KBM-7 (cell line): Measurements from ENCODE around the gene FARP1.

ENCODE experiments used
- DNase-seq: peaks from one replicate; pipeline ENCODE4 v3.0.0-alpha.2; 2015
- in situ Hi-C: fragments of 300-500 bp; cut with MboI; formaldehyde crosslinking; loops from 2 replicates; pipeline ENCODE4 v1.14.3; 2020; ENCODE audit warnings: low sequenced_read_pairs, low pct_unique_long_range_greater_than_20kb, mixed read lengths

The FARP1 gene

DNA sequence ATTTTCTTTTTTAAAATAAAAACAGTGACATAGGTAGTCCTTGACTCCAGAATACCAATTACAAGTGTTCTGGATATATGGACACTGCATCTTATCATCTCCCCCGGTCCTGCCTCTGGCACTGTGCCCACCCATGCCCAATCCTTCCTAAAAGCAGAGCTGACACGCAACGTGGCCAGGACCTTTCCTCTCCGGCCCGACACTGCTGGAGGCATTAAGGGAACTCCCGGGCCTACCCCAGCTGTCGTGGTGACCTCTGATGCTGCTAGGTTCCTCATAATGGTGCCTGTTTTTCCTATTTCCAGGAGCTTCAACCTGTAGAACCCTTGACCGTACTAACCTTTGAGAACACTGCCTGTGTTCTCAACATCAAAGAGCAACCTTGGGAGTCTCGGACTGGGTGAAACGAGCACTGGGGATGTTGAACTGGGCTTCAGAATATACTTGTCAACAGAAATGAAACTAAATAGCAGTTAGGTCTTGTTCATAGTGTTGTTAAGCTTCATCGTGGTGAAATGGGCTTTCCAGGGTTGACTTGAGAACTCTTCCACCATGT is 48.1 kb downstream of the FARP1 start:
- no peak for DNase-seq
- in situ Hi-C loops, result no loop called here

DNA sequence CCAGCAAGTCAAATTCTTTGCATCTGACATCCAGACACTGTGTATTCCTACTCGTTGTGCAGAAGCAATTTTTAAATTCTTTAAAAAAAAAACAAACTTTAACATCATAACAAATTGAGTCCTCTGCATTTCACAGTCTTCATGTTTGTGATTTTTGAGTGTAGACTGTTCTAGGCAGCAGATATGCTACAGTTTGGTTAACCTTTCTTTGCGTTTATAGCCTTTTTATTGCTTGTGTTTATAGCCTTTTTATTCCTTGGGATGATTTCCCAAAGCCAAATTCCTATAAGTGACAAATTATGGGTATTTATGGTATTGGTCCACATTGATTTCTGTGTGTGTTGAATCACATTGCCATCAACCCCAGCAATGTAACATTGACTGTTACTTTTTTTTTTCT is 49.1 kb downstream of the FARP1 start:
- DNase-seq, result no peak
- in situ Hi-C loops, result no loop called here

DNA sequence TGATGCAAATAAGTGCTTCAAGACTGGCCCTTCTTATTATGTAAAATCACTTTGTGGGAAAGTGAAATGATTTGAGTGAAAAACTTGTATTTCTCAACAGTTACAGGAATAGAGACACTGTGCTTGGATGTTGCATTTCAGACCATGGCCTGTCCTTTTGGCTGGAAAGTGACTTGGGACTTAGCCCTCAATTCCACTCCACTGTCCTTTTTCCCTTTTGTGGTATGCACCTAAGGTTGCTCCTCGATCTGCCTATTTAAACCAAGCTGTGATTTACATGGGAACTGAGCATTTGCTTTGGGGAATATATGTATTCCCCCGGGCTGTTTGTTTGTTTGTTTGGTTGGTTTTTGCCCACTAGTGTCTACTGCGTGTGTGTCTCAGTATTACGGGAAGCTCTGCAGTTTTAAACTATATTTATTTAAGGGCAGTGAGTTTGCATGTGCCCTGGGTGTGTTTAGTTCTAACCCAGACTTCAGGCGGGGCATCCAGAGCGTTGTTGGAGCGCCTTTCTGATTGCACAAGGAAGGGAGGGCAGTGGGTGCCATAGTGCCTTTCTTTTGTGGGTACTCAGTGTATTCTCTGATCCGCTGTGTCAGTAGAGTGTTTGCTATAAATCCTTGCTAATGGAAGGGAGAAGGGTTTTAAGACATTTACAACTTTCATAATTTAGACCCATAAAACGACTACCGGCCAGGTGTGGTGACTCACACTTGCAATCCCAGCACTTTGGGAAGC is 52.3 kb downstream of the FARP1 start:
- no peak for DNase-seq
- in situ Hi-C loops, result no loop called here

DNA sequence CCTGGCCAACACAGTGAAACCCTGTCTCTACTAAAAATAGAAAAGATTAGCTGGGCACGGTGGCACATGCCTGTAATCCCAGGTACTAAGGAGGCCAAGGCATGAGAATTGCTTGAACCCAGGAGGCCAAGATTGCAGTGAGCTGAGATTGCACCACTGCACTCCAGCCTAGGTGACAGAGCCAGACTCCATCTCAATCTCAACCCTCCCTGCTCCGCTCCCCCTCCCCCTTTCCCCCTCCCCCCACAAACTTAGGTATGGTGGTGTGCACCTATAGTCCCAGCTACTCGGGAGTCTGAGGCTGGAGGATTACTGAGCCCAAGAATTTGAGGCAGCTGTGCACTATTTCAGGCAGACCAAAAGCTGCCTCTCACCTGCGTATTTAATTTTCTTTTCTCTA is 55.8 kb downstream of the FARP1 start:
- in situ Hi-C loops, result no loop called here
- DNase-seq, result no peak

DNA sequence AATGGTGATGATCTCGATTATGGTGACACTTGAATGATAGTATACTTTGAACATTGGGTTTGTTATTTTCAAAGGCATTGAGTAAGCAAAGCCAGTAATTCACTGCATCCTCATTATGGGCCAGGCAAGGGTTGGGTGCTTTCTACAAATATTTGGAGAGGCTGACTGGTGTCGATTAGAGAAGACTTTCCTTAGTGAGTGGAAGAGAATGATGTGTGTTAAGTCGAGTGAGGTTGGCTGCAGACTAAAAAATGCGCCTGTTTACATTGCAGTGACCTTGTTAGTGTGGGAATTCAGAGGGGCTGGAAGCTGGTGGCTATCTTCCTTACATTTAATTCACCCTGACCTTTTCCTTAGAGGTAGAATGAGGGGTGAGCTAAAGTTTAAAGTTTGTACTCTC is 56.6 kb downstream of the FARP1 start:
- no peak for DNase-seq

DNA sequence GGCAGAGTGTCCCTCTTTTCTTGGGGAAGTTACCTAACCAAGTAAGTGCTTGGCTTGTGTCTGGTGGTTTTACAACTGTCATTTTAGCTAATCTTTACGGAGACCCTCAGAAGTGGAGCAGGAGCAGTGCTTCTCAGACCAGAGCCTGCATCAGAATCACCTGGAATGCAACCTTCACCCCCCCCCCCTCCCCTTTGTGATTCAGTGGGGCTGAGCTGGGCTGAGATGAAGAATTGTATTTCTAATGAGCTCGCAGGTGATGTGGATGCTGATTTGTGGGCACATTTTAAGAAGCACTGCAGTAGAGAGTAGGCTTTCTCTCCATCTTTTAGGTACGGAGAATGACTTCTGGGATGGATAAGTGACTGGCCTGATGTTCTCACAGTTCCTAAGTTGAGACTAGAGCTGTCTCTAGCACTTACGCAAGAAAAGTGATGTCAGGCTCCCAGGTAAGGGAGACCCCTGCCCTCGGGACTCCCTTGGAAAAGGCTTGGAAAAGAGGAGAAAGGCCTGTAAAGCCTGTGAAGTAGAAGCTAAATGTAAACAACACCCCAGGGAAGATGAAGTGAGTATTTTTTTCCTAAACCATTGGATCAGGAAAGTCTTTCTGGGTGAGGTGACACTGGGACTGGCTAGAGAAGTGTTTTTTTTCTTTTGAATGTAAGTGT is 57.5 kb downstream of the FARP1 start:
- in situ Hi-C loops, result no loop called here
- DNase-seq, result no peak

More for the DNA sequence above, 56.6 kb downstream of the FARP1 start:
- in situ Hi-C loops, result no loop called here

DNA sequence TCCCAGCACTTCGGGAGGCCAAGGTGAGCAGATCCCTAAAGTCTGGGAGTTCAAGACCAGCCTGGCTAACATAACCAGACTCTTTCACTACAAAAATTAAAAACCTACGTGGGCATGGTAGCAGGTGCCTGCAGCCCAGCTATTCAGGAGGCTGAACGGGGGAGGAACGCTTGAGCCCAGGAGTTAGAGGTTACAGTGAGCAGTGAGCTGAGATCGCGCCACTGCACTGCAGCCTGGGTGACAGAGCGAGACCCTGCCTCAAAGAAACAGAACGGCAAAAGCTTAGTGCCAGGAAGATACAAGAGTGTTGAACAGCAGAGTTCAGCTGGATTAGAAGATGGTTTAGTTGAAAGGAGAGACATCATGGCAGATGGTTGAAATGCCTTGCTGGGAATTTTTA is 58.3 kb downstream of the FARP1 start:
- in situ Hi-C loops, result no loop called here
- DNase-seq, result no peak

DNA sequence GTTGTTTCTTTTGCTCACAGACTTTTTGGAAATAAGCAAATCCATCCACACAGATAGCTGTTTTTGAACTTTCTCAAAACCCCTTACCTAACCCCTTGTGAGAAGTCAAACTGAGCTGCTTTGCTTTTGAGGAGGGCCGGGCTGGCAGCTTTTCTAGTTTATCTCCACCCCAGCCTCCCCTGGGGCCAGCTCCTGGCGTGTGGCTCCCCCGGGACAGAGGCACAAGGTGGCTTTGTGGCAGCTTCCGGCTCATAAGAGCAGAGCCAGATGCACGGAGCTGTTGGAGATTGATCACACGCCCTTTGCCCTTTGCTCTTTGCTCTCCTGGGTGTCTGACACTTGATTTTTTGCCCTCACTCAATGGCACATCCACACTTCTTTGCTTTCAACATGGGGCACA is 59.1 kb downstream of the FARP1 start:
- in situ Hi-C loops, result no loop called here

DNA sequence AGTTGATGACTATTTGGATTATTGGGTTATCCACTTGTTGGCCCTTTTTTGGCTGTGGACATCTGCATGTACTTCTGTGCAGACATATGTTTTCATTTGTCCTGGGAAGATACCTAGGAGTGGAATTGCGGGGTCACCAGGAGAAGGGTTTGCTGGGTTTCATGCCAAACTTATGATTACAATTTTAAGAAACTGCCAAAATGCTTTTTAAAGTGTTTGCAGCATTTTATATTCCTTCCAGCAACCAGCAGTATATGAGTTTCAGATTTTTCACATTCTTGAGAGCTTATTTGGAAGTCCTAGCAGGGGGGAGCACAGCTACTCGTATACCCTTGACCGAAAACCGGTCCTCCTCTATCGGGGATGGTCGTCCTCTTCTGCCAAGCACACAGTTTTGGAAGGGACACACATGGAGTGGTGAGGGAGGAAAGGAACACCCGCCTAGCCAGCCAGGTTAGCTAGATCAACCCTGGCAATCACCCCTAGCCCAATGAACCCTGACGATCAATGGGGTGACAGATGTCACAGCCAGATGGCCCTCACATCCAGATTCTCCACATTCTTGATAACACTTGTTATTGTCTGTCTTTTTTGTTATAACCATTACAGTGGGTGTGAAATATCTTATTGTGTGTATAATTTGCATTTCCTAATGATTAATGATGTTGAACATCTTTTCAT is 60.9 kb downstream of the FARP1 start:
- in situ Hi-C loops, result no loop called here
- no peak for DNase-seq

More for the DNA sequence above, 59.1 kb downstream of the FARP1 start:
- no peak for DNase-seq

DNA sequence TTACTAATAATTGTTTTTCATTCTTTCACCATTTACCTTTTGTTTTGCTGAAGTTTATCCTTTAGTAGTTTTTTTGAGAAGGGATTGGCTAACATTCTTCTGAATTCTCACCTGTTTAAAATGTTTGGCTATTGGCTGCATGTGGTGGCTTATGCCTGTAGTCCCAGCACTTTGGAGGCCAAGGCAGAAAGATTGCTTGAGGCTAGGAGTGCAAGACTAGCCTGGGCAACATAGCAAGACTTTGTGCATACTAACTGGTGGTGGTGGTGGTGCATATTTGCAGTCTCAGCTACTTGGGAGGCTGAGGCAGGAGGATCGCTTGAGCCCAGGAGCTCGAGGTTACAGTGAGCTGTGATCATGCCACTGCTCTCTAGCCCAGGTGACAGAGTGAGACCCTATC is 61.7 kb downstream of the FARP1 start:
- in situ Hi-C loops, result no loop called here
- no peak for DNase-seq

DNA sequence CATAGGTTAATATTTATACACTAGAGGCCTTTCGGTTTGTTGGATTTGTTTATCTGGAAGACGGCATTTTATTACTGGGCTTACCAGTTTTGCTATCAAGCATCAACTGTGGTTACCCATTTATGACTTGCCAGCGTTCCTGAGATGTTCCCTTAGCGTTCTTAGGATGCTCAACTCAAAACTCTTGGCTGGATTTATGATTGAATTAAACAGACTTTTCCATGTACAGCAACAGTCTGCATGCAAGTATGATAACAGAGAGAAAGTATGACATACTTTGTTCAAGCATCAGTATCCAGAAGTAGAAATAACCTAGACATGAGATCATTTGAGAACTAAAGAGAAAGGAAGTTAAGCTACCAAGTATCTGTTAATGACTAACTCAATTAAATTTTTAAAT is 64.1 kb downstream of the FARP1 start:
- in situ Hi-C loops, result no loop called here
- DNase-seq, result no peak

DNA sequence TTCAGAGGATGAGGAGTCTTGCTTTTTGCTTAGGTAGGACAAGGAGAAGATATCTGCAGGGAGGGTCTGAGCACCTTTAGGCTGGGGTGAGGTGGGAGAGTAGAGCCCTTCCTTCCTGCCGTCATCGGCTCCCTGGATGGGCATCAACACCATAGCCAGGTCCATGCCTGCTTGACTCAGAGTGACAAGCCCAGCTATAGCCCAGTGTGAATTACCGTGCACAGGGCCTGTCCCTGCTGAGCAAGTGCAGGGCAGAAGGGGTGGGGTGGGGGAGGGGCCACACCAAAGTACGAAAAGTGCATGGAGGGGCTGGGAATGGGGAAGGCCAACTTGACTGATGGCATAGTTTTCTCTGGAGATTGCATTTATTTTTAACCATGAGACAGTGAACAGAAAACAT is 64.5 kb downstream of the FARP1 start:
- in situ Hi-C loops, result no loop called here
- no peak for DNase-seq

DNA sequence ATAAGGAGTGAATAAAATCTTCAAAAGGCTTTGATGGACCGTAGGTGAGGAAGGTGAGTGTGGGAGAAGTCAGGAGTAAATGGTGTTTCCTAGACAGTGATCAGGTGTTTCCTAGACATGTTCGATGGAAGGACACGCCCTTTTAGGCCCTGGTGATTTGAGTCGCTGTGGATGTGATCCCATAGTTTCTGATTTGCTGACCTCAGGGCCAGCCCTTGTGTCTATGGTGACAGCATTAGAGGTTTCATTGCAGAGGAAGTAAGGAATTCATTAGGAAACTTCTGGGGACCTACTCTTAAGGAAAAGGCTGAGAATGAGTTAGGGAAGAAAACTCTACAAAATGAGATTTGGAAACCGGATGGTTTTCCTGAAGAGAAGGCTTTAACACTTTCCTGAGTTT is 65.7 kb downstream of the FARP1 start:
- in situ Hi-C loops, result no loop called here
- no peak for DNase-seq

DNA sequence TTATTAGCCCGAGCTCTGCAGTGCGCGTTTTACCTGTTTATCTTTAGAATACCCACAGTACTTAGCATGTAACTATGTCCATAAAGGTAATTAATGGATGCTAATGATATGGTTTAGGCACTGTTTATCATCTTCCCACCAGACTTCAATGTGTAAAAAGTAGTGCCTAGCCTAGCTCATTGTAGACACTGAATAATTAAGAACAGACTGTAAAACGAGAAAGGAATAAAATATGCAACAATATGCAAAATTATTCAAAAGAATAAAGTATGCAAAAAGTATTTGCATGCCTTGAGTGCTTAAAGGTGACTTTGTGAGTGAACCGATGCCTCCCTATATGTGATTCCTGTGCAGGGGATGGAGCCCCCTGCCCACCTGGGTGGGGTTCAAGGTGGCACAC is 69.9 kb downstream of the FARP1 start:
- in situ Hi-C loops, result no loop called here
- no peak for DNase-seq

DNA sequence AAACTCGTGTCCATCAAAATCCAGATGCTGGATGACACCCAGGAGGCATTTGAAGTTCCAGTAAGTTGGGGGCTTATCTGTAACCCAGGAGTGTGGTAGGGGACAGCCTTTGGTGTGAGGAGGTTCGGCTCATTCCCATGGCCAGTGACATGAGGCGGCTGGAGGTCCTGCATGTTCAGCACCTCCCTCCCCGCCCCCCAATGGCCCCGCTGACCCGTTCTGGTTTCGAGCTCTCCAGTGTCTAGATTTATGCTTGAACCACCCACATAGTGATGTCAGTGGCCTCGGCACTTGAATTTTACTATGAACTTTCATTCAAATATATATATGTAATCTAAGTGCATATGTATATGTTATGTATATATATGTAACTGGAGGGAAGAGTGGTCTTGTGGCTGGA is 70.5 kb downstream of the FARP1 start:
- in situ Hi-C loops, result no loop called here
- DNase-seq, result no peak

DNA sequence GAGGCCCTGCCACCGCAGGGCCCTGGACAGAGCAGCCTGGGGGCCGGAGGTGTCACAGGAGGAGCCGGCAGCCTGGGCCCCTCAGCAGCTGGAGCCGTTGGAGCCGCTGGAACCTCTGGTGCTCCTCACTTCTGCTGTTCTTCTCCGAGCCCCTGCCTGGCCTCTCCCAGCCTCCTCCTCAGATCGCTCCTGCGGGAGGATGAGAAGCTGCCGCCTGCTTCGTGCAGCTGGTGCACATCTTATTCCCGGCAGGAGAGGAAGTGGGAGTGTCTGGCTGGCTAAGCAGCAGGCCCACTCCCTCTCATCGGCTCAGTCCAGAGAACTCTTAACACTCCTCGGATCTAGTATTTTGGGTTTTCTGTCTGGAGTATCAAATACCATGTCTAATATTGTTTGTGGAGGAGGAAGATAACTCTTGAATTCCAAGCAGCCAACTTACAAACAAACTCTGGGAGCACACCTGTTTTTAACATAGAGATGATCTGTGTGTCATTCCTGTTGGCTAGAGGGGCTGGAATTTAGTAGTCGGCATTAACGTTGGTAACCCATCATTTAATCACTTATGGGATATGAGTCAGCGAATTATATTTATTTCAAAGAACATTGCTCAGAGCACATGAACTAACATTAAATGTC is 71.2 kb downstream of the FARP1 start:
- DNase-seq, result no peak
- in situ Hi-C loops, result no loop called here

DNA sequence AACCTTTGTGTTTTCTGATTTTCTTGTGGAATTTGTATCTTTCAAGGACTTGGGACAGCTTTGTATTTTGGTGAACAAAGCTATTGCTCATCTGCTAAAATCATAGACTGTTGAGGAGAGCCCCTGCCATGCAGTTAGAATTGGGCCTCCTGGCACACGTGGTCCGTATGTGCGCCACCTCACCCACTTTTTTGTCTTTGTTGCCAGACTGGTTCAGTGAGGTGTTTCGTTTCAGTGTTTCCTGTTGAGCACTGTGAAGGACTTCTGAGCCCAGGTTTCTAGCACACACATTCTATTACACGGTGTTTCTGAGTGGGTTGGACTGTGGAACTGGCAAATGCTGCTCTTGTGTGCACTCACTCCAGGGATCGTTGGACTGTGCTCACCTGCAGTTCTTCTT is 71.8 kb downstream of the FARP1 start:
- no peak for DNase-seq
- in situ Hi-C loops, result no loop called here

DNA sequence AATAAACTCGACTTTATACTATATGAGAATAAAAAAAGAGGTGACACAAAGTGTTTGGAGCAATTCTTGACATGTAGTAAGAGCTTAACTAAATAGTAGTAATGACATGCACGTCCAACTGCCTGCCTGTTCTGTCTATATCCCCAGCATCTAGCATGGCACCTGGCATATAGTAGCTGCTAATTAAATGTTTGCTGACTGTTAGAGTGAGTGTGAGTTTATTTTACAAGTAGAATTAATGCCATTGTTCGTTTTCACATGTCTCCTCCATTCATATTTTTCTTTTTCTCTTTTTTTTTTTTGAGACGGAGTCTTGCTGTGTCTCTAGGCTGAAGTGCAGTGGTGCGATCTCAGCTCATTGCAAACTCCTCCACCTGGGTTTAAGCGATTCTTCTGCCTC is 72.6 kb downstream of the FARP1 start:
- no peak for DNase-seq
- in situ Hi-C loops, result no loop called here

DNA sequence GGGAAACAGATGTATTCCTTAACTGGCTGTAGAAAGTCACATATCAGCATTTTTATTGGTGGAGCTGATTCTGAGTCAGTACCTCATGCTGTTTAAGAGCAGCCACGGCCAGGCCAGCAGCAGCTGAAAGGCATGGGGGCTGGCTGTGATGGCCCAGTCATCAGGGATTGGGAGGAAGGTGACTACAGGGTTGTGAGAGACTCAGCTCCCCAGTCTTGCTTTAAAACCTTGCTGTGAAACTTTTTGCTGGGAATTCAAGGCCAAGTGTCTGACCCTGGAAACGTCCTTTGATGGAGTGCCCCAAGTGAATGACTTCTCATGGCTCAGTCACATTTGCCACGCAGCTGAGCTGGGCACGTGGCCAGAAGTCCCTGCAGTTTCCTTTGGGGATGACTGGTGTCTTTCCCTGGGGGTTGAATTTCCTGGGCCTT is 73.3 kb downstream of the FARP1 start:
- no peak for DNase-seq
- in situ Hi-C loops, result no loop called here
